Stimulated activated CD8-positive, alpha-beta memory T cell treated with anti-CD3 and anti-CD28 coated beads, Interleukin-15, amount 100 ng/mL, for 48 hours (primary cell): ENCODE results near the gene SRRM2.

Experiments
- DNase-seq, 2 donors: peaks; one replicate each; pipeline ENCODE4 v3.0.0-alpha.2; 2020; ENCODE audit warnings: low read depth in 2 of 2

Gene SRRM2

DNA sequence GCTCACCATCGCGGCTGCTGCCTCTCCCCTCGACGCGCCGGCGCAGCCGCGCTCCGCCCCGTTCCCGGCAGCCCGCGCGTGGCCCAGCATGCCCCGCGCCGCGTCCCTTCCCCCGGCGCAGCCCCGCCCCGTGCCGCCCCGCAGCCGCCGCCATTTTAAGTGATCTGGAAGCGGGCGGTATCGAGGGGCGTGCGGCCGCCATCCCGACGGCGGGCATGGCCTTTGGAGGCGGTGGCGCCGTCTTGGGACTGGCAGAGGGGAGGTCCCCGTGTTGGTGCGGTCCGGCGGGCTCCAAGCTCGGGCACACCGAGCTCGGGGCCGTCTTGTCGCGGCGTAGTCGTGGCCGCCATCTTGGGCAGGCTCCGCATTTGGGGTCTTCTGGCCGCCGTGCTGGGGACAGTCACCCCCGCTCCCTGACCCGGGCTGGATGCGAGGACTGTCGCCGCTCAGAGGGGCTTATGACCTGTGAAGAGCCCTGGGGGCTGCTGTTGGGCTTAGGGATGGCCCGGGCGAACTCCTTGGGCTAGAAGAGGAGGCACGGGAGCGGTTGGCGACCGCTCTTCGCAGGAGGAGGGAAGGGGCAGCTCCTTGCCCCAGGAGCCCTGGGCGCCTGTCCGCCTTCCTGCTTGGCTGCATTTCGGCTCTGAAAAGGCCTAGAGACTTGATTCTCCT, 24.9 kb downstream of the SRRM2 start, which contains the start of gene ELOB:
TSS of gene ELOB (minus strand) at position 50 of the 672 bp plus-strand sequence. CDS start at position 9, 41 bp downstream.
- DNase-seq = peak; percentile 83 to 86

- no peak for DNase-seq
These were observed 25.6 kb downstream of the SRRM2 start for GRCh38 chr16:2777903-2778629.

- DNase-seq = no peak
These were observed 26.2 kb downstream of the SRRM2 start for GRCh38 chr16:2778630-2778958.

DNA sequence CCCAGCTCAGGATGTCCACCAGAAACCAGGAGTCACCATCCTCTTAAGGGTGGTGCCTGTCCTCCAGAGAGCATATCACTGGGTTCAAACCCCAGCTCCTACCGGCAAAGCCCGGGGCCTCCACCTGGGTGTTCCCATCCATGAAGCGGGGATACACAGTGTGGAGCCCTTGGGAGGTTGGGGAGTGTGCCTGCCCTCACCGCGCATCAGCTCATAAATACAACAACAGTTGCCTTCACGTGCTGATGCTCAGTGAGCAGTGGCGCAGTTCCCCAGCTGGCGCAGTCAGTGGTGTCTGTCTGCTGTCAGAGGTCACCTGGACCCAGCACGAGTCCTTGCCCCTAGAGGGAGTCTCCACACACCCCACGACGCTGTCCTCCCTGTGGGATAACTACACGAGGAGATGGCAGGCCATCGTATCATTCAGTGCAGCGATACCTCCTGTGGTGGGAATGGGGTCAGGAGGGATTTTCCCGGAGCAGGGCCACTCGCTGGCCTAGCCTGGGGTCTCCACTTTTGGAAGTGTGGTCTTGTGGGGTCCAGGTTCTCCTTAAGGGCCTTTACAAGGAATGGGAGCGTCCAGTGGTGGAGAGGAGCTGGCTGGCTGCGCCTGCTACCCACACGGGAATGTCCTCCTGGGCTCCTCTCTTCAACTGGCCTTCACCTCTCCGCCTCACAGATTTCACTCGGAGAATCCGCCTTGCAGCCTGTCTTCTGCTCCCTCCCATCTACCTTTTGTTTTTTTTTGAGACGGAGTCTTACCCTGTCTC, 26.9 kb downstream of the SRRM2 start:
- DNase-seq = no peak

DNA sequence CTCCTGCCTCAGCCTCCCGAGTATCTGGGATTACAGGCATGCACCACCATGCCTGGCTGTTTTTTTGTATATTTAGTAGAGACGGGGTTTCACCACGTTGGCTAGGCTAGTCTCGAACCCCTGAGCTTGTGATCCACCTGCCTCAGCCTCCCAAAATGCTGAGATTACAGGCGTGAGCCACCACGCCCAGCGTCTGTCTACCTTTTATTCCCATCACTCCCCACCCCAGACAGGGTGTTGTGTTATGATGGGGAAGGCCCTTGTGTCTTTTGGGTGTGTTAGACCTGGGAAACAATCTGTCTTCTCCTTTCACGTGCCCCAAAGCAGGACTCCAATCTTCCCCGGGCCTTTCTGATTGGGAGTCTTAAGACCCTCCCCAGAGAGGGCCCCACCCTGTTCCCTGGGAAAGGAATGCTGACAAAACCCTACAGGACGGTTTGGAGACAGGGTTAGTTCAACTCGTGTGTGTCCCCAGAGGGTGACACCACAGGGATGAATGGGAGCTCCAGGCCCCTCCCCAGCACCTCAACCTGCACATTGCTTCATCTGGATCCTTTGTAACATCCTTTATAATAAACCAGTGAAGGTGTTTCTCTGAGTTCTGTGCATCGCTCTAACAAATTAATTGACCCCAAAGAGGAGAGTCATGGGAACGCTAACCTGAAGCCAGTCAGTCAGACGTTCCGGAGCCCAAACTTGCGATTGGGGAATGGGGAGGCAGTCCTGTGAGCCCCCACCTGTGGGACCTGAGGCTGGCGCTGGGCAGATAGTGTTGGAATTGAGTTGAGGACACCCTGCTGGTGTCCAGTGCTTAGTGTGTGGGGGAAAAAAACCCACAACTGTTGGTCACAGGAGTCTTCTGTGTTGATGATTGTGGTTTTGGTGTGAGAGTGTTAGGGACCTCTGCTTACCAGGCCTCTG, 27.8 kb downstream of the SRRM2 start:
- no peak for DNase-seq

GRCh38 chr16:2782583-2783351, 30.3 kb downstream of the SRRM2 start:
- no peak for DNase-seq

- DNase-seq = no peak
These were observed 31.3 kb downstream of the SRRM2 start for GRCh38 chr16:2783581-2784357.

DNA sequence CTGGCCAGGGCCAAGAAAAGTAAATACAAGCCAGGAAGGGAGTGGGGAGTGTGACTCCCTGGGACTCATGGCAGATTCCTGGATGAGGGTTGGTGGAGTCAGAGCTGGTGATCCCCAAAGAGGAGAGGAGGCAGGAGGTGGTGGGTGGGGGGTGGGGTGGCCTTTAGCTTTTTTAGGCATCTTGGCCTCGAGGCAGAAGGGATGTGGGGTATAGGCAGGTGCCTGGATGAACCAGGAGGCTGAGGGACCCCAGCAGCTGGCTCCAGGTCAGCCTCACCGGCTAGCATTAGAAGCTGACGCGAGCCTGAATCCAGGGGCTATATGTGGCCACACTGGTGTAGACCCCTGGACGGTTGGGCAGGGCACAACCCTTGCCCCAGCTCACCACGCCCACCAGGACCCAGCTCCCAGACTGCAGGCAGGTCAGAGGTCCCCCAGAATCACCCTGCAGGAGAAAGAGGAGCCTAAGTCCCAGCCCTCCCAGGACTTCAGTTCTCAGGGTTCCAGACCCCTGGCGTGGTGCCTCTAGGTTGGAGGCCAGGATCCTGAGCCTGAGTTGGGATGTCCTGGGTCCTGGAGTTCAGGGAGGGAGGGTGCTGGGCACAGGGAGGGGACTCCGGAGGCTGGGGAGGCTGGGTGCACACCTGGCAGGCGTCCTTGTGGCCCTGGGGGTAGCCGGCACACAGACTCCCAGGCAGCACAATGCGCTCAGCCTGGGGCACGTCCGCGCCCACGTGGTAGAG, 32.1 kb downstream of the SRRM2 start:
- DNase-seq = no peak

DNA sequence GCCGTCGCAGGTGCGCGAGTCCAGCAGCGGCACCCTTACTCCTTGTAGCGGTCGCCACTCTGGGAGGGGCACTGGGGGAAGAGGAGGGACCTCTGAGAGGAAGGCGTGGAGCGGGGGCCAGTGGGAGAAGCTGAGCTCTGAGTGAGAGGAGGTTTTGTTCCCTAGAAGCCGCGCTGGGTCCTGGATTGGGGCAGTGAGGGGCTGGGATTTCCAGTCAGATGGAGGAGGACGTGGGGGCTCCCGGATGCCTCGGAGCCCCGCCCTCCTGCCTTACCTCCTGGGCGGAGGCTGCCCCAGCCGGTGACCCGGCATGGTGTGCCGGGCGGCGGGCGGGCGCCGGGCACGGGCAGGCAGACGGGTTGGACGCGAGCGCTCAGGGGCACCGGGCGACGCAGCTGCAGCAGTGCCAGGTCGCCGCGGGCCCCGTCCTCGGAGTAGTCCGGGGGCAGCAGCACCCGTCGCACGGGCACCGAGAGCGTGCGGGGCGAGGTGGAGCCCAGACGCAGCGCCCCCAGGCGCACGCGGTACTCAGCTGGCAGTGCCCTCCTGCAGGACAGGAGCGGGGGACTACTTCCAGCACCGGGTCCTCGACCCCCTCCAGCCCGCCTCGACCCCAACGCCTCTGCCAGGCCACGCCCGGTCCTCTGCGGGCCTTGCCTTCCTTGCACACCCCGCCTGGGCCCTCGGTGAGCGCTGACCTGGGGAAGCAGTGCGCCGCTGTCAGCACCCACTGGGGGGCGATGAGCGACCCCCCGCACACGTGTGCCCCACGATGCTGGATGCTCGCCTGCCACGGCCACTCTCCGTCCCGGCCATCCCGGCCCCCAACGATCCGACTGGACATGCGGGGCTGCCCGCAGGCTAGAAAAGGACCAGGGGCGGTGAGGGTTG, 32.9 kb downstream of the SRRM2 start:
- DNase-seq = peak; percentile 26 to 27

GRCh38 chr16:2786061-2786825, 33.8 kb downstream of the SRRM2 start:
- DNase-seq = no peak

DNA sequence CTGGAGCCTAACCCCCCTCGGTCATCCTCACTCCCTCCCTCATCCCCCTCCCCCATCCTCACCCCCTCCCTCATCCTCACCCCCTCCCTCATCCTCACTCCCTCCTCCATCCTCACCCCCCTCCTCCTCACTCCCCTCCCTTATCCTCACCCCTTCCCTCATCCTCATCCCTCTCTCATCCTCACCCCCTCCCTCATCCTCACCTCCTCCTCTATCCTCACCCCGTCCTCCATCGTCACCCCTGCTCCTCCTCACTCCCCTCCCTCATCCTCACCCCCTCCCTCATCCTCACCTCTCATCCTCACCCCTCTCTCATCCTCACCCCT, 34.4 kb downstream of the SRRM2 start:
- DNase-seq = no peak

DNA sequence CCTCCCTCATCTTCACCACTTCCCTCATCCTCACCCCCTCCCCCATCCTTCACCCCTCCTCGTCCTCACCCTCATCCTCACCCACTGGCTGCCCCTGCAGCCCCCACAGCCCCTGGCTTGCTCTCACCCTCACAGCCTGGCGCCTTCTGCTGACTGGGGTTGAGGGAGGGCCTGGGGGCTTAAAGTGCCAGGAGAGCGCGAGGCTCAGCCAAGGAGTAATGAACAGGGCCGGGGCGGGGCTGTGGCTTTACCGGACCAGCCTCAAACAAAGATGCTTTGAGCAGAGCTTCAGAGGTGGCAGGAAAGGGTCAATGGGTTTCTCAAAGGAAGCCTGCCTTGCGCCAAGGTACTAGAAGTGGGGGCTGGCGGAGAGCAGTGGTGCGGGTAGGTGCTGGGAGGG, 35.0 kb downstream of the SRRM2 start, which contains the start of gene PRSS33:
TSS of gene PRSS33 (minus strand) at position 155 of the 400 bp plus-strand sequence. CDS start 1,013 bp downstream, outside the sequence.
- DNase-seq = no peak

GRCh38 chr16:2787961-2788360, 35.5 kb downstream of the SRRM2 start:
- DNase-seq = no peak

GRCh38 chr16:2790631-2791030, 38.2 kb downstream of the SRRM2 start:
- no peak for DNase-seq

GRCh38 chr16:2791174-2791573, 38.7 kb downstream of the SRRM2 start:
- no peak for DNase-seq

DNA sequence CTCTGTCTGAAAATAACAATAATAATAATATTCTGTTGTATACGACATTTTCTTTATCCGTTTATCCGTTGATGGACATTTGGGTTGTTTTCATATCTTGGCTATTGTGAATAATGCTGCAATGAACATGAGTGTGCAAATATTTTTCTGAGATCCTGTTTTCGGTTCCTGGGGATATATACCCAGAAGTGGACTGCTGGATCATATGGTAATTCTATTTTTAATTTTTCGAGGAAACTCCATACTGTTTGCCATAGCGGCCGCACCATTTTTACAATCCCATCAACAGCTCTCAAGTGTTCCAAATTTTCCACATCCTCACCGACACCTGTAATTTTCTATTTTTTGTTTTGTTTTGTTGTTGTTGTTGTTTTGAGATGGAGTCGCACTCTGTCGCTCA, 40.5 kb downstream of the SRRM2 start:
- no peak for DNase-seq

DNA sequence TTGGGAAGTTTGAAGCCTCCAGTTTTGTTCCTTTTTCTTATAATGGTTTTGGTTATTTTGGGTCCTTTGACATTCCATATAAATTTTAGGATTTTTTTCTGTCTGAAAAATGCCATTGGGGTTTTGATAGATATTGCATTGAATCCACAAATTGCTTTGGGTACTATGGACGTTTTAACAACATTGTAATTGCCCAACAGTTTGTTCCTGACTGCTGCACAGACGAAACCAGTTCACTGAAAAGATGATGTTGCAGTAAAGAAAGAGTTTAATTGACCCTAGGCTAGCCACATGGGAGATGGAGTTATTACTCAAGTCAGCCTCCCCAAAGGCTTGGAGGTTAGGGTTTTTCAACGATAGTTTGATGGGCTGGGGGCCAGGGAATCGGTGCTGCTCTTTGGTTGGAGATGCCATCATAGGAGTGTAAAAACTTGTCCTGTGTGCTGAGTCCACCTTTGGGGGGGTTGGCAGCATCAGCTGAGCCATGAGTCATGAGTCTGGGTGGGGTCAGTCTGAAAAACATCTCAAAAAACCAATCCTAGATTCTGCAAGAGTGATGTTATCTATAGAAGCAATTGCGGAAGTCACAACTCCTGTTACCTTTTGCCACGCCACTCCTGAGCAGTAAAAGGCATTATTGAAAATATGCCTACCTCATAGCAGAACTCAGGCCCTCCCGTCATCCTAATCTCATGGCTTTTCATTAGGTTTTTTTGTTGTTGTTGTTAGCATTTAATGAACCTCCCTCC, 43.1 kb downstream of the SRRM2 start:
- no peak for DNase-seq
